Thymus (tissue), 11 donors: ENCODE measurements around the gene PTEN. TPM values are rescaled to one million over a fixed set of nuclear protein-coding genes. Genes with fewer than 3 reads are reported as not detected.
"Not testable (repeated sequence)": the region's sequence is repeated elsewhere in the genome, so short reads cannot be mapped to it uniquely, and the experiment has no call there.

ENCODE experiments used
- DNase-seq, 9 donors: peaks; one replicate each; pipeline ENCODE4 v3.0.0-alpha.2; 2013; ENCODE audit warnings: low spot score in 9 of 9, low read depth in 6 of 9, missing footprints in 1 of 9
- H3K27ac ChIP-seq, 2 donors: one replicate each; pipeline ENCODE4 v1.5.1; 2013; ENCODE audit warnings: control low read depth in 1 of 2, low read depth in 1 of 2, low read length in 1 of 2, mild to moderate bottlenecking in 1 of 2, moderate library complexity in 1 of 2
- H3K27me3 ChIP-seq, 2 donors: one replicate each; pipeline ENCODE4 v1.5.1; 2013; ENCODE audit warnings: low read length in 1 of 2; ENCODE audit not compliant: control insufficient read depth in 2 of 2, insufficient read depth in 1 of 2
- H3K36me3 ChIP-seq, 2 donors: one replicate each; pipeline ENCODE4 v1.5.1; 2013; ENCODE audit warnings: low read length in 1 of 2, mild to moderate bottlenecking in 1 of 2, moderate library complexity in 1 of 2; ENCODE audit not compliant: control insufficient read depth in 2 of 2, insufficient read depth in 2 of 2
- H3K4me1 ChIP-seq, 2 donors: one replicate each; pipeline ENCODE4 v1.5.1; 2013; ENCODE audit warnings: low read length in 2 of 2; ENCODE audit not compliant: control insufficient read depth in 2 of 2, insufficient read depth in 2 of 2
- H3K4me3 ChIP-seq, 2 donors: one replicate each; pipeline ENCODE4 v1.5.1; 2013; ENCODE audit warnings: low read length in 2 of 2, control low read depth in 1 of 2, mild to moderate bottlenecking in 1 of 2
- H3K9me3 ChIP-seq, 2 donors: one replicate each; pipeline ENCODE4 v1.5.1; 2013; ENCODE audit warnings: low read length in 1 of 2, mild to moderate bottlenecking in 1 of 2; ENCODE audit not compliant: control insufficient read depth in 2 of 2, insufficient read depth in 1 of 2
- WGBS: extraction: QIAGEN DNeasy Blood & Tissue Kit; methylation state at CpG from one replicate; pipeline ENCODE4 v1.1.7; 2013; 5-methylcytosine and 5-hydroxymethylcytosine counted together
- polyA plus RNA-seq: library from polyadenylated mRNA; stranded (reverse); fragments of 200-250 nt; gene quantifications from one replicate; pipeline ENCODE4 v1.2.3, GENCODE V29; 2013
- total RNA-seq: library from RNA; stranded (reverse); fragments of 120-200 nt; gene quantifications from one replicate; pipeline ENCODE4 v1.2.4, GENCODE V29; 2013
- donor health status: healthy.

PTEN gene
- total and polyA plus RNA-seq, 2 donors, result 70.9 to 171 TPM

- 97% methylated on average over 2 of the region's 2 CpGs for WGBS
- Histone ChIP-seq H3K27ac (no peak overlapping the region), H3K4me1 (no peaks in the 10 kb centered on the region), H3K4me3 (no peak overlapping the region), H3K27me3 (no peaks in the 10 kb centered on the region), H3K9me3 (peaks cover 2 to 3% of the 10 kb centered on the region in 2 donors), H3K36me3 (peaks cover 26 to 39% of the 10 kb centered on the region in 2 donors)
- DNase-seq, result no peak
These were observed 24.3 kb downstream of the PTEN start for GRCh38 chr10:87887548-87888289.

- Histone ChIP-seq H3K9me3 (peaks cover 0 to 4% of the 10 kb centered on the region in 2 donors), H3K27ac (no peak overlapping the region), H3K4me3 (no peak overlapping the region), H3K4me1 (no peaks in the 10 kb centered on the region), H3K27me3 (no peaks in the 10 kb centered on the region), H3K36me3 (peaks cover 3 to 32% of the 10 kb centered on the region in 2 donors)
- DNase-seq, result no peak
- WGBS, result 94% methylated on average over 1 of the region's 1 CpG
These were observed 32.0 kb downstream of the PTEN start for GRCh38 chr10:87895430-87895829.

- Histone ChIP-seq H3K4me3 (no peak overlapping the region), H3K4me1 (no peaks in the 10 kb centered on the region), H3K9me3 (peaks cover 0 to 4% of the 10 kb centered on the region in 2 donors), H3K36me3 (peaks cover 0 to 32% of the 10 kb centered on the region in 2 donors), H3K27ac (no peak overlapping the region), H3K27me3 (no peaks in the 10 kb centered on the region)
- no peak for DNase-seq
- 97% methylated on average over 2 of the region's 2 CpGs for WGBS
These were observed 32.8 kb downstream of the PTEN start for GRCh38 chr10:87896216-87896615.

GRCh38 chr10:87897957-87898356 is 34.5 kb downstream of the PTEN start:
- 99% methylated on average over 8 of the region's 8 CpGs for WGBS
- not testable (repeated sequence) for H3K9me3 ChIP-seq, H3K27me3 ChIP-seq, H3K4me3 ChIP-seq, DNase-seq, H3K4me1 ChIP-seq, H3K27ac ChIP-seq
- peaks cover 5 to 33% of the 10 kb centered on the region in 2 donors for H3K36me3 ChIP-seq

- 98% methylated on average over 8 of the region's 8 CpGs for WGBS
- not testable (repeated sequence) for H3K4me3 ChIP-seq, H3K4me1 ChIP-seq, H3K27me3 ChIP-seq, H3K27ac ChIP-seq, DNase-seq
- H3K36me3 ChIP-seq, result peaks cover 19 to 46% of the 10 kb centered on the region in 2 donors
- H3K9me3 ChIP-seq, result peaks cover 4 to 13% of the 10 kb centered on the region in 2 donors
These were observed 40.0 kb downstream of the PTEN start for GRCh38 chr10:87903396-87903795.

- DNase-seq, result peak in 1 of 9 donors; percentile 55
- Histone ChIP-seq H3K4me3 (no peak overlapping the region), H3K36me3 (peaks cover 15 to 43% of the 10 kb centered on the region in 2 donors), H3K27ac (no peak overlapping the region), H3K27me3 (no peaks in the 10 kb centered on the region), H3K4me1 (peaks cover 5 to 8% of the 10 kb centered on the region in 2 donors), H3K9me3 (peaks cover 1 to 4% of the 10 kb centered on the region in 2 donors)
- WGBS, result 96% methylated on average over 2 of the region's 2 CpGs
These were observed 49.9 kb downstream of the PTEN start for GRCh38 chr10:87913156-87913921.

GRCh38 chr10:87915406-87915805 is 52.0 kb downstream of the PTEN start:
- 98% methylated on average over 4 of the region's 4 CpGs for WGBS
- peaks cover 1 to 4% of the 10 kb centered on the region in 2 donors for H3K9me3 ChIP-seq
- no peak overlapping the region for H3K27ac ChIP-seq
- H3K4me1 ChIP-seq, result peaks cover 5 to 8% of the 10 kb centered on the region in 2 donors
- no peaks in the 10 kb centered on the region for H3K27me3 ChIP-seq
- DNase-seq, result no peak
- H3K36me3 ChIP-seq, result peaks cover 15 to 39% of the 10 kb centered on the region in 2 donors
- H3K4me3 ChIP-seq, result no peak overlapping the region

GRCh38 chr10:87915989-87916388 is 52.6 kb downstream of the PTEN start:
- H3K36me3 ChIP-seq, result peaks cover 15 to 37% of the 10 kb centered on the region in 2 donors
- no peaks in the 10 kb centered on the region for H3K27me3 ChIP-seq
- H3K27ac ChIP-seq, result no peak overlapping the region
- WGBS, result 96% methylated on average over 1 of the region's 1 CpG
- DNase-seq, result no peak
- peaks cover 1 to 4% of the 10 kb centered on the region in 2 donors for H3K9me3 ChIP-seq
- H3K4me3 ChIP-seq, result no peak overlapping the region
- H3K4me1 ChIP-seq, result peaks cover 5 to 8% of the 10 kb centered on the region in 2 donors

- DNase-seq, result no peak
- 91% methylated on average over 3 of the region's 3 CpGs for WGBS
- H3K36me3 ChIP-seq, result peaks cover 15 to 36% of the 10 kb centered on the region in 2 donors
- H3K9me3 ChIP-seq, result peaks cover 1 to 4% of the 10 kb centered on the region in 2 donors
- H3K27ac ChIP-seq, result peak overlapping the region in 1 of 2 donors; percentile 4
- H3K27me3 ChIP-seq, result no peaks in the 10 kb centered on the region
- no peak overlapping the region for H3K4me3 ChIP-seq
- H3K4me1 ChIP-seq, result peaks cover 5 to 8% of the 10 kb centered on the region in 2 donors
These were observed 53.1 kb downstream of the PTEN start for GRCh38 chr10:87916515-87916914.
